ENCODE results near the gene WDR64.
"Not testable (repeated sequence)": the region's sequence is repeated elsewhere in the genome, so short reads cannot be mapped to it uniquely, and the experiment has no call there.

The WDR64 gene

GRCh38 chr1:241632987-241633386, 19.1 kb upstream of the WDR64 start:
- DNase-seq = no peak

GRCh38 chr1:241635556-241636152, 16.4 kb upstream of the WDR64 start:
- no peak for DNase-seq

- DNase-seq = no peak
These were observed 15.8 kb upstream of the WDR64 start for GRCh38 chr1:241636291-241636690.

GRCh38 chr1:241637046-241637590, 15.0 kb upstream of the WDR64 start:
- DNase-seq = no peak

- DNase-seq = no peak
These were observed 14.5 kb upstream of the WDR64 start for GRCh38 chr1:241637604-241638003.

- no peak for DNase-seq
These were observed 13.9 kb upstream of the WDR64 start for GRCh38 chr1:241638099-241638682.

GRCh38 chr1:241638909-241639622, 13.0 kb upstream of the WDR64 start:
- no peak for DNase-seq

- peak; percentile 49 for DNase-seq
These were observed 12.4 kb upstream of the WDR64 start for GRCh38 chr1:241639623-241640148.

- peak; percentile 95 for DNase-seq
These were observed 11.8 kb upstream of the WDR64 start, which contains the start of the genes CHML and OPN3 for GRCh38 chr1:241640149-241640866. Gene CHML, minus strand, starts transcription at chr1:241640369. Its CDS starts 4,603 bp downstream, at chr1:241635766. Gene OPN3, minus strand, starts transcription at chr1:241640369. Its CDS starts 115 bp downstream, at chr1:241640254.

GRCh38 chr1:241640867-241641622, 11.0 kb upstream of the WDR64 start:
- DNase-seq = no peak

GRCh38 chr1:241641773-241642592, 10.1 kb upstream of the WDR64 start:
- no peak for DNase-seq

GRCh38 chr1:241642593-241642944, 9.5 kb upstream of the WDR64 start:
- no peak for DNase-seq

- no peak for DNase-seq
These were observed 7.8 kb upstream of the WDR64 start for GRCh38 chr1:241644259-241644658.

- no peak for DNase-seq
These were observed 6.9 kb upstream of the WDR64 start for GRCh38 chr1:241645199-241645598.

- DNase-seq = no peak
These were observed 5.9 kb upstream of the WDR64 start for GRCh38 chr1:241646201-241646600.

GRCh38 chr1:241647658-241648057, 4.4 kb upstream of the WDR64 start:
- no peak for DNase-seq

GRCh38 chr1:241648159-241648558, 3.9 kb upstream of the WDR64 start:
- DNase-seq = no peak

GRCh38 chr1:241654019-241654418, 1.9 kb downstream of the WDR64 start:
- DNase-seq = no peak

GRCh38 chr1:241654641-241655040, 2.6 kb downstream of the WDR64 start:
- DNase-seq = no peak

- DNase-seq = no peak
These were observed 6.2 kb downstream of the WDR64 start for GRCh38 chr1:241658081-241658793.

- DNase-seq = not testable (repeated sequence)
These were observed 6.9 kb downstream of the WDR64 start for GRCh38 chr1:241659016-241659415.

All from 8988T (cell line).